ENCODE results near the gene MDFI.

Gene MDFI

DNA sequence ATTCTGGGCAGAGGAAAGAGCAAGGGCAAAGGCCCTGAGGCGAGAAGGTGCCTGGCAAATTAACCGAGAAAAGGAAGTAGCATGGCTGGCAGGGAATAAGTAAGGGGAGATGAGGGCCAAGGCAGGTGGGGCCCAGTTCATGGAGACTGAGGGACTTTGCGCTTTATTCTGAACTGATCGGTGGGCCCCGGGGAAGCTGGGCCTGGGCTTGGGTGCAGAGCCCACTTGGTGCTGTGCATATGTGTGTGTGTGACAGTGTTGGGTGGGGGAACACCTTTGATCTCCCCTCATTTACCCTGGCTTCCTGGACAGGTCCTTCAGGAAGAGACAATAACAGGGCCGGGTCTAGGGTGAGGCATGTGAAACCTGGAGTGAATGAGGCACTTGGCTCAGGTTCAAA, 2.9 kb upstream of the MDFI start:
- no peak for DNase-seq

DNA sequence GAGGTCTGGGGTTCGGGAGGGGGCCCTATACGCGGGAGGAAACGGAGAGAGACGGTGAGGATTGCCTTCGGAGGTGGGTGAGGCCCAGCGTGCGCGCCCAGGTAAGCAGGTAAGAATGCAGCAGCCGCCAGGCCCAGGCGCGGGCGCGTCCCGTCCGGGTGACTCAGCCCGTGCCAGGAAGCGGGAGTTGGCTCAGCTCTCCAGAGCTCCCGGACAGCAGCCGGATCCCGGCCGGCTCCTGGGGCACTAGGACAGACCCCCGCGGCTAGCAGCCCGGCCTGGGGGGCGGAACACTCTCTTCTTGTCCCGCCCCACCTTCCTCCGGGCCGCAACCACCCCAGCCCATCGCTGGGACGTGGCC, 1.5 kb upstream of the MDFI start:
- no peak for DNase-seq

DNA sequence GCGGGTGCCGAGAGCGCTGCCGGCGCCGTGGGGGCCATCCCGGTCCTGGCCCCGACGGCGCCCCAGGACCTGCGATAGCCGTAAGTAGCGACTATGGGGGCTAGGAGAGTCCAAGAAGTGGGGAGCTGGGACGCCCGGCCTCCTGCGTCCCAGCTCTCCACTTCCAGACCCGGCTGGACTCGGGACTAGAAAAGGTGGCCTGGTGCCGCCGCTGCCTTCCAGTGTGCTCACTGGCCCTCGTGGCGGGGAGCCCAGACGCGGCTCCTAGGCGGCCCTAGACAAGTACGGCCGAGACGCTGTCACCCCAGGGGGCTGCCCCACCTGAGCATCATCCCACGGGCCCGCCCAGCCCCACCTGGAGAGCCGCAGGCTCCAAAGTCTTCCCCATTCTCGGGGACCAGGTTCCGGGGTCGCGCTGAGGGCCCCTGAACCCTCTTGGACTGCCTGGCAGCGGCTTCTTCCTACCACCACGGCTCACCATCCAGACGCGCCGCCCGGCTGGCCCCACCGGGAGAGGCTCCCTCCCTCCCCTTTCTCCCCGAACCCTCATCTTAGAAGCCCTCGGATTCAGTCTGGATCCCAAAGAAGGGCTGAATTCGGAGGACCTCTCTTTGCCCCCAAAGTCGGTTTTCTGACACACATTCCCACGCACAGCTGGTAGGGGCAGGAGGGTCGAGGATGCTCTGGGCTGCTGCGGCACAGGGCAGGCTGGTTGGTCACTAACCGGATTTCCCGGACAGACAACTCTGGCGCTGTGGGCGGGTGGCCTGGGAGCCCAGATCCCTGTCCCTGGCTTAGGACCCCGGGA, 870 bp upstream of the MDFI start:
- no peak for DNase-seq

DNA sequence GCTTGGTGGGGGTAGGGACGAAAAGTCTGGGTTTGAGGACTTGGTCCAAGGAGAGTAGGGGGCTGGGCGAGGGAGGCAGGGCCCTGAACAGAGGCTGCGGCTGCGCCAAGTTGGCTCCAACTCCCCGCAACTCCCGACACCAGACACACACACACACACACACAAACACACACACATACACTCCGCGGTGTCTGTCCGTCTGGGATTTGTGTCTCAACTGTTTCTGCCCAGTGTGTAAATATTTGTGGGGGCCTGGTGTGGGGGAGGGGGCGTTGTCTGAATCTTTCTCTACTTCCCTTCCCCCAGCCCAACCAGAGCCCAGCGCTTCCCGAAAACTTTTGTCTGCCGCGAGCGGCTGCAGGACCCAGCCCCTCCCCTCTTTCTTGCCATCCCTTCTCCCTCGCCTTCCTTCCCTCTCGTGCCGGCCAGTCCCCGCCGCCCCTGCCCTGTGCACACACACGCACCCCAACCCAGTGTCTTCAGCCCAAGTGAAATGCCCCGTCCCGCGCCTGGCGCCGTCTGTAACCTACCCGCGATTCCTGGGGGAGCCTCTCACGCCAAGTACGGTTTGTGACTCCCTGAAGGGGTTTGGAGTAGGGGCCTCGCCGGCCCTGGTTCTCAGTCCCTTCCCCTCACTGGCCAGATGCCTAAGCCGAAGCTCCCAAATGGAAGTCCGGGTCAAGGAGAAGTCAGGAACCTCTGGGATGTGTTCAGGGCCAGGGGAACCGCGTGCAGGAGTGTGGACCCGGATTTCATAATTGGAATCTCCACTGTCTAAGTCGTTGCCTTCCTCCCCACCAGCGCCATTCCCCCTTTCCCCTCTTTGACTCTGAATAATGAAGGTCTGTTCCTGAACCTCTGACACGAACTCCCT, 904 bp downstream of the MDFI start:
- DNase-seq: no peak

DNA sequence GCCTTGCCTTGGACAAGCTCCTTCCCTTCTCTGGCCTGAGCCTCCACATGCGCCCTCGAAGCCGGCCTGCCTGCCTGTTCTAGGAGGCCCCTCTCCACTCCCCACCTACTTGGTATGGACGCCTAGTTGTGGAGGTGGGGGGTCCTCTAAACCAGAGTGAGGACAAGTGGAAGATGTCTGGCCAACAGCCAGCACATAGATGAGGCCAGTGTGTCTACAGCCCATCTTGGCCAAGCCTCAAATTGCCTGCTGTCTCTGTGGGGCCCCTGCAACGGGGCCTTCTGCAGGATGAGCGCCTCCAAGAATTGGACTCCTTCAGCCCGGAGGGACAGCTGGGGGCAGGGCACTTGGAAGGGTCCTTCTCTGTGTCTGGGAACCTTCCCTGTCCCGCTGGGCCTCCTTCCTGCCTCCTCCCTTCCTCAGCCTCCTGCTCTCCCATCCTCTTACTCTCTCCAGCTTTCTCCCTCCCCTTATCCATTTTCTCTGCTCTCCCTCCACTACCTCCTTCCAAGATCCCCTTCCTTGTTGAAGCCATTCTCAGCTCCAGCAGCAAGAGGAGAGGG, 1.6 kb downstream of the MDFI start:
- no peak for DNase-seq

DNA sequence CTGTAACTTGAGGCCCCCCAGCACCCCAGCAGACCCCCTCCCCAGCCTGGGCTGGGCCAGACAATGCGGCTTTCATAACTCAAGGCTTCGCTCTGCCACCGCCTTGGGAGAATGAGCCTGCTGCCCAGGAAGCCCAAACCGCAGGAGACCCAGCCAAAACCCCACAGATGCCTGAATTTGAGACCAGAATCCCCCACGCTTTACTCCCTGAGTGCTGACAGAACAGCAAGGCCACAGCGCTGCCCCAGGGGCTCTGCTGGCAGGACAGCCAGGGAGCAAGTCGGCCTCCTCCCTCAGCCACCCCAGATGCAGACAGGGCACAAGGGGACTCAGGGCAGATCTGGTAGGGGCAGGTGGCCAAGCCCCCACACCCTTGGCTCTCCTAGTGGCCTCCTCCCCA, 2.2 kb downstream of the MDFI start:
- no peak for DNase-seq

DNA sequence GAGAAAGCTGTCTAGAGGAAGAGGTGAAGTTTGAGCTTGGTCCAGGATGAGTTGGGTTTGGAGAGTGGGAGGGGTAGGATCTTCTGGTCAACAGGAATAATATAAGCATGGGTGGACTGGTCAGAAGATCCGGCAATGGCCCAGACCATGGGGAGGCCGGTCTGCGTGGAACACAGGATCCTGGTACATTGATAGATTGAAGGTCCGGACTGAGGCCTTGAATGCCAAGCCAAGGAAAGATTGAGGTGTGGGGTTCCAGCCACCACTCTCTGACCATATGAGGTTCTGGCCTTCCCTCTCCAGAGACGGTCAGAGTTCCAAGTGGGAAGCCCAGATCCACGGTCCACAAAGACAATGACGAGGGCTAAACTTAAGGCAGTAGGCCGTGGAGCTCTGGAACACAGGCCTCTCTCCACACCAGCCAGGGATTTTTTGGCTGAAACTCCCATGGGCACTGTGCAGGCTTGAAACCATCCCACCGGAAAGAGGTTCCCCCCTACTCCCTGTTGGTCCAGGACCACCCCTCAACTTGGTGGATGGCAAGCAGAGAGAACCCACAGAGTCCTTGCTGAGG, 3.2 kb downstream of the MDFI start:
- DNase-seq: no peak

DNA sequence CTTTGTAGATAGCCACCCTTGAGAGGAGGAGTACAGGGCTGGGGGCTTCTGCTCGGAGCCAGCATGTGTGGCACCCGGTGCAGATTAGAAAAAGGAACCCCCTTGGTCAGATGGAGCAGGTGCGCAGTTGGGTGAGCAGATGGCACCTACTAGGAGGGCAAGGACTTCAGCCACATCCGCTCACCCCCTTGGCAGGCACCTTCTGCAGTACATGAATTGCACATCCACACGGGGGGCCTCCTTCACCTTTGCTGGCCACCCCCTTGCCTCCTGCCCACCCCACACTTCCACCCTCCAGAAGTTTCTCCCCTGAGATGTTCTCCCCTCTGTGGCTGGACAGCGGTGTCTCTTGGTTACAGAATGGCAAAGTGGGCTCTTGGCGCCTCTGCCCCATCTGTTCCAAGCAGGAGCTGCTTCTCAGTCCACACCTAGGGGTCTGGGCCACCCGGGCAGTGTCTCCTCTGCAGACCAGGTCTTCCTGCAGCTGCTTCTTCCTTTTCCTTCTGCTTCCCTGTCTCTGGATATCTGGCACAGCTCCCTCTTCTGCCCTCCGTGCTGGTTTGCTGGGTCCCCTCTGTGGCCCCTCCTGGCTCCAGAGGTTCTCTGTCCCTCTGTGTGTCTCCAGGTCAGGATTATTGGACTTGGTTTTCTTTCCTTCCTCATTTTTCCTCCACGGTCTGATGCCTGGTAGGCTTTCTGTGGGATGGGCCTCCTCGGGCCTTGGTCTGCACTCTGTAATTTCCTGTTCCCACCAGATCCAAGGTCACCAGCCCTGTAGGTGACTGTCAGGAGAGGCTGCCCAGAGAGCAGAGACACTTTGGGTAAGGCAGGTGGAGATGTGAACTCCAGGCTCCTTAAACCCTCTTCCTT, 4.1 kb downstream of the MDFI start:
- no peak for DNase-seq

DNA sequence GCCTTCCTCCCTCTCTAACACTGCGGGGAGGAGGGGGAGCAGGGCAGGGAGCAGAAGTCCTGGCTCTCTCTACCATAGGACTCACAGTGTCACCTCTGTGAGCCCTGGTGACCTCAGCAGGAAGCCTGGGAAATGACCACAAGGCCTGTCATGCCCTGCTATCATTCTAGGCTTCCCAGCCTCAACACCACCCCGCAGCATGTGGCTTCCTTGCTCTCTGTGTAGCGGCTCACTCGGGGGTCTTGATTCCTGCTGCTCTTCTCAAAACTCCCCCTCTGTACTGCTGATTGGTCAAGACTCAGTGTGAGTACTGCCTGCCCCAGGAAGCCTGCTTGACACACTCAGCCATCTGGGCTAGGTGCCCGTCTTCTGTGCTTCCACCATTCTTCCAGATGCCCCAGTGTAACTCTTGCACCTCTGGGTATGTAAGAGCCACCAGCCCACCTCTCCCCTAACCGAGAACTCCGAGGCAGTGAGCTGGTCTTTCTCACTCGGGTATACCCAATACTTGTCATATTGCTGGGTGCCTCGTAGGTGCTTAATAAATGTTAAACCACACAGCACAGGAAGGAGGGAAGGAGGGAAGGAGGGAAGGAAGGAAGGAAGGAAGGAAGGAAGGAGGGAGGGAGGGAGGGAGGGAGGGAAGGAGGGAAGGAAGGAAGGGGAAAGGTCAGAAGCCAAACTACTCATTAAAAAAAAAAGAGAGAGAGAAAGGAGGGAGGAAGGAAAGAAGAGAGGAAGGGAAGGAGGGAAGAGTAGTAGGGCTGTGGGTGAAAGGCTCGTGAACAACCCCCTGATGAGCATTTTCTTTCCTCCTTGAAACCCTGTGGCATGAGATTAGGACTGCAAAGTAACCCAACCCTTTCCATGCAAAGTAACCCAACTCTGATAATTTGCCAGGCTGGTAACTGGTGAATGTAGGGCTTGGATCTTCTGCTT, 5.0 kb downstream of the MDFI start:
- no peak for DNase-seq

DNA sequence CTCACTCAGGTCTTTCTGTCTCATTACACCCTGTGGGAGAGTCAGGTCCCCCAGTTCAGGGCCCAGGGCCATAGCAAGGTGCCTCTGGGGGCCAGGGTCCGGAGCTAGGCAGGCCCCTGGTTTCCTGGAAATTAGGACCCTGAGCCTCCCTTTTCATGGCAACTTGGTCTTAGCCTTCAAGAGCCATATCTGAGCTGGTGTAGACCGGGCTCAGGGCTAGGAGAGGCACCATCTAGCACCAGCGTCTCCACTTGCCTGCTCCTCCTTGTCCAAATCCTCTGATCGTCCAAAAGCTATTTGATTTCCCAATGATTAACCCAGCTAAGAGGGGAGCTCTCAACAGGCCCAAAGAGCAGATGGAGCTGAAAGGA, 5.6 kb downstream of the MDFI start:
- DNase-seq: no peak

DNA sequence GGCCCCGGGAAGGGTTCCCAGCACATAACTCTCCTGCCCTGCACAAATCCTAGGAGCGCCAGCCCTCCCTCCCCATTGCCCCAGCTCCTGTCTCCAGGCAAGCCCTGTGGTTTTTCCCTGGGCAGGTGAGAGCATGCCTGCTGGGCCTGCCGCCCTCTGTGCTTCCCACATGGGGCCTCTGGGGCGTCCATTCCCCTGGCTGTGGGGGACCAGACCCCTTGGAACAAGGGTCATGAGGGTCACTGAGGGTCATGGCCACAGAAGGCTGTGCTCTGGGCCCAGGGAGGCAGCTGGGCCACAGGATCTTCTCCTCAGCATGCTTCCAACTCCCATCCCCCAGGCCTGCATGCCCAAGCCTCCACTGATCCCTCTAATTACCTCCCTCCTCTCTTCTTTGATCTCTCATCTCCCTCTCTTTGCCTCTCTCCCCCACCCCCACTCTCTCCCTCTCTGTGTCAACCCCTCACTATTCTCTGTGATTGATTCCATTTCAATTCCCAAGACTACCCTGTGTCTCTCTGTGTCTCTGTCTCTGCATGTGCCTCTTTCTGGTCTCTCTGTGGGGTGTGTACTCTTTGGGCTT, 6.1 kb downstream of the MDFI start:
- DNase-seq: no peak

DNA sequence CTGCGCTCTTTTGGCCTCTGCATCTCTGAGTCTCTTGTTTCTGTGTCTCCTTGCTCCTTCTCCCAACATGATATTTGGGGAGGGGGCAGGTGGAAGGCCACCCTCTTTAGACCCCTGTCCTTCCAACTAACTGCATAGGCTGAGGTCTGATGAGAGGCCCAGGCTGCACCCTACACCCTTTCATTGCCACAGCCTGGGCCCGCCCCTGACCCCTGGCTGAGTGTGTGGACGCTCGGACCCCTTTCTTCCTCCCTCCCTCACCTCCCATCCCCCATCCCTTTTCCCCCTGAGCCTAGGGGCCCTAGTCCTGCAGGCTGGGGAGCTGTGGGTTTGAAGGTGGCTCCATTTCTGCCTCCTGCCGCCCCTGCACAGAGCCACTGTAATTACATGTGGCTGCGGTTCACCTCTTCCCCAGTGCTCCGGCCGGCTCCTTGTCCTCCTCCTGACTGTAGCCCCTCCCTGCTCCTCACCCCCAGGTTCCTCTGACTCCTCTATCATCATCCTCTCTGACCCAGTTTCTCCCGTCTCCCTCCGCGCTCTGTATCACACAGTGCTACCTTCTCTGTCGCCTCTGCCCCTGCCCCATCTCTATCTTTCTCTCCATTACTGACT, 6.8 kb downstream of the MDFI start:
- no peak for DNase-seq

DNA sequence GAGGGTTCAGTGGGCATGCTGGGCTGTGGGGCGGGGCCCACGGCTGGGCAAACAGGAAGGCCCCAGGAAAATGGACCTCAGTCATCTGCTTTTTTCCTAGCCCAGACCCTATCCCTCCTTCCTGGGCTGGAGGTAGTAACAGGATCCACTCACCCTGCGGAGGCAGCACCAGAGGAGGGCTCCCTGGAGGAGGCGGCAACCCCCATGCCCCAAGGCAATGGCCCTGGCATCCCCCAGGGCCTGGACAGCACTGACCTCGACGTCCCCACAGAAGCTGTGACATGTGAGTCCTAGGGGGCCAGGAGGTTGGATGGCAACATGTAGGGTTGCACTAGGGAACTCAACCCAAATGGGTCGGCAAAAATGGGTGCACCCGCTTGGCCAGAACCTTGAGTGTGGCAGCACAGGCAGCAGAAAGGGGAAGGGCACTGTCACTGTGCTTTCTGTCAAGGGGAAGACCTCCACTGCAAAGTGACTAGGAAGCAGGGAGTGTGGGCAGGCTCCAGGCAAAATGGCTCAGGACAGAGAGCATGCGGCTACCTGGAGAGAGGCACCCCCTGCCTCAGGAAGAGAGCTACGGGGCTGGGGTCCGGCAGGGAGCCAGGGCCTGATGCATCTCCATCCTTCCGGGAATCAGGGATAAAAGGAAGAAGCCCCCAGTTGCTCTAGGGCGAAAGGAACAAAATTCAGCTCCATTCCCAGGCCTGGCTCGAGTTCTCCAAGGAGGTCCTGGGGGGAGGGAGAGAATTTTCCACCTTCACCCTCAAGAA, 7.9 kb downstream of the MDFI start:
- DNase-seq: no peak

DNA sequence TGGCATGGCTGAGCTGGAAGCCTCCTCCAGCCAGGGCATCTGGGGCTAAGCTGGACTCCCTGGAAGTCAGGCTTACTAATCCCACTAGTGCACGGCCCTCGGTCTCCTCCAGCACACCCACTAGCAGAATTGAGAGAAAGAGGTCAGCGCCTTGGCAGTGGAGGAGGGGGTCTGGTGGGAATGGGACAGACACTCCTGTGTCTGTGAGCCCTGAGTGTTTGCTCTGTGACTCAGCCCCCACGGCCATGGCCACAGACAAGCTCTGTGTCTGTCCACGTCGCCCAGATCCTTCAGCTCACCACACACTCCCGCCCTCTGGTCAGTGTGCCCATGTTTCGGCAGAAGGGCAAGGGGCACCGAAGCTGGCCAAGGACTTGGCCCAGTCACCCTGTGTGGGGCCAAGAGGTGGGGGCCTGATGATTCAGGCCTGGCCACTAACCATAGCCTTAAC, 8.8 kb downstream of the MDFI start:
- no peak for DNase-seq

DNA sequence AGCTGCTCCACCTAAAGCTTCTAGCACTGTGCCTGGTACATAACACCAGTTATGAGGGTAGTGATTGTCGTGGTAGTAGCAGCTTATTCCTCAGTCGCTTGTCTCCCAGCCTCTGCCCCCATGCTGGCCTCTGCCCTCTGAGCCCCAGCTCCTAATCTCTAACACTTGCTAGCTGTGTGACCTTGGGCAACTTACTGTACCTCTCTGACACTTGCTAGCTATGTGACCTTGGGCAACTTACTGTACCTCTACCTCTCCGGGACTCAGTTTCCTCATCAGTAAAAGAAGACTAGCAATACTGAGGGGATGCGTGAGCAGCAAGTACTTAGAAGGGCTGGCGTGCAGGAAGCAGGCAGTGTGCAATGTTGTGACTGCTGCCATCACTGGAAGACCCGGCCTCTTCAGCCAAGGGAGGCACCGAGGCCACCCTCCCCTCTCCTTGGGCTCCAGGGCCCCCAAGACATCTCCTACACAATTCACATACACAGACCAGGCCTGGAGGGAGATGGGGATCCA, 9.9 kb downstream of the MDFI start:
- no peak for DNase-seq

DNA sequence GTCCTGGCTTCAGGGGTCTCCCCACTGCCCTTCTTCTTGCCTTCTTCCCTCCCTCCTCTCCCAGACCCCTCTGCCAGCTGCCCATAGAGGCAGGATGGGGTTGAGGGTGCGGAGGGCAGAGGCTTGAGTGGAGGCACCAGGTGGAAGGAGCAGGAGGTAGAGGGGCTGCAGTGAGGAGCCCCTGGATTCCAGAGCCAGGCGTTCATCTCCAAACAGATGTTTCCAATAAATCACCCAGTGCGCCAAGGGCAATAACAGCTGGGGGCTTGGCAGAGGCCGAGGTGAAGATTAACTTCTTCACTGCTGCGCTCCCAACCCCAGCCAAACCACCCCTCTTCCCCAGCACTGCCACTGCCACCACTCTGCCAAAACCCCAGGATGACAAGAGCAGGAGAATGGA, 10.7 kb downstream of the MDFI start:
- DNase-seq: no peak

DNA sequence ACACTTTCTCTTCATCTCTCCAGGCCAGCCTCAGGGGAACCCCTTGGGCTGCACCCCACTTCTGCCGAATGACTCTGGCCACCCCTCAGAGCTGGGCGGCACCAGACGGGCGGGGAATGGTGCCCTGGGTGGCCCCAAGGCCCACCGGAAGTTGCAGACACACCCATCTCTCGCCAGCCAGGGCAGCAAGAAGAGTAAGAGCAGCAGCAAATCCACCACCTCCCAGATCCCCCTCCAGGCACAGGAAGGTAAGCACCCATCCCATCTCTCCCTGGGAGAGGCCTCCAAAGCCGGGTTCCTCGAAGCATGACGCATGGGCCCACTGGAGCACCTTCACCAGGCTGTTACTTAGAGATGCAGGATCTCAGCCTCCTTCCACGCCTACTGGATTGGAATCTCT, 11.3 kb downstream of the MDFI start:
- DNase-seq: no peak

DNA sequence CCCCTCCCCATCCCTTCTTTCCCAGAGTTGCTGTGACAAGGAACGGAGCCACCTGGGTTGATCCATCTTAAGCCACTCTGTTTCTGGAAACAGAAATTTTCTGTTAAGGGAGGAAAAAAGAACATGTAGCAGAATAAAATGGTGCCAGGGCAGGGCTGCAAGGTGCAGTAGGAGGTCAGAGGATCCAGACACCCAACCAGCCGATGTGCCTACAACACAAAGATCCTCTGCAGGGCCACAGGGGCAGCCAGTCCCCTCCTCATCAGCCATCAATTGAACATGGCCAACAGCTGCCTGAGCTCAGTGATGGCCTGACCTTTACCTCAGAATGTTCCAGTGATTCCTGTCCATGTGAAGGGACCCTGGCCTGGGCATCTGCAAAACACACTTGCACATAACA, 11.9 kb downstream of the MDFI start:
- DNase-seq: no peak

DNA sequence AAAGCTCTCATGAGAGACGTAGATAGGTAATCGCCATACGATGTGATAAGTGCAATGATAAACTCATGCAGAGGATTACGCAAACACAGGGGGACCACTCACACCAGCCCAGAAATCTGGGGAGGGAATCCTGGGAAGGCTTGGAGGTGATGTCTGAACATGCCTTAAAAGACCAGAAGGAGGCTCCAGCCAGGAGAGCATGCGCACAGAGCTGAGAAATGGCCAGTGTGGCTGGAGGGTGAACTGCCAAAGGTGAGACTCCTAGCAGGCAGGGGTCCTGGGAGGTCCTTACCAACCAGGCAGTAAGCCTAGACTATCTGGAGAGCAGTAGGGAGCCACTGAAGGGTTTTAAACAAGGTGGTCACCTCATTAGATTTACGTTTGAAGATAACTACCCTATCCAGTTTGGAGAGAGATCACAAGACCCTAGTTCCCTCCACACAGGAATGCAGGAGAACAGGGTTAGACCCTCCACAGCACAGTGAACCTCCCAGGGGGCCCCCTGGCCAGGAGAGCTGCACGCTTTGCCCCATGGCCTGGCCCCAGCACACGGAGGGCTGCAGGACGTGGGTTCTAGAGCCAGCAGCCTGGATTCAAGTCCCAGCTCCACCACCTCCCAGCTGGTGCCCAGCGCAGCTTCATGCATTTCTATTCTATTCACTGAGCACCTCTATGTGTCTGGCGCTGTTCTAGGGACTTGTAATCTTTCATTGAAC, 13.1 kb downstream of the MDFI start:
- DNase-seq: no peak
